OCI-M1 (cell line): ENCODE measurements around the gene APBA1.

Experiments used
- DNase-seq: peaks from one replicate; lab custom pipeline; 2025; lab: John Stamatoyannopoulos, UW

Gene APBA1

GRCh38 chr9:69526699-69527098 lies 145.5 kb downstream of the APBA1 start:
- no peak for DNase-seq

- DNase-seq = no peak
These were observed 152.5 kb downstream of the APBA1 start for GRCh38 chr9:69519470-69520240.

- no peak for DNase-seq
These were observed 155.5 kb downstream of the APBA1 start for GRCh38 chr9:69516353-69517322.

GRCh38 chr9:69515810-69516209 lies 156.4 kb downstream of the APBA1 start:
- no peak for DNase-seq

- DNase-seq = no peak
These were observed 158.9 kb downstream of the APBA1 start for GRCh38 chr9:69513141-69513820.

- DNase-seq = no peak
These were observed 168.1 kb downstream of the APBA1 start for GRCh38 chr9:69504058-69504457.

- DNase-seq = no peak
These were observed 169.4 kb downstream of the APBA1 start for GRCh38 chr9:69502671-69503301.

- DNase-seq = no peak
These were observed 171.3 kb downstream of the APBA1 start for GRCh38 chr9:69500896-69501295.

- no peak for DNase-seq
These were observed 172.2 kb downstream of the APBA1 start for GRCh38 chr9:69499959-69500358.

- DNase-seq = no peak
These were observed 172.8 kb downstream of the APBA1 start for GRCh38 chr9:69499407-69499806.

- no peak for DNase-seq
These were observed 173.7 kb downstream of the APBA1 start for GRCh38 chr9:69498470-69498869.

GRCh38 chr9:69497816-69498215 lies 174.4 kb downstream of the APBA1 start:
- DNase-seq = no peak

- no peak for DNase-seq
These were observed 175.2 kb downstream of the APBA1 start for GRCh38 chr9:69496846-69497450.

- DNase-seq = no peak
These were observed 176.9 kb downstream of the APBA1 start for GRCh38 chr9:69495296-69495695.

GRCh38 chr9:69494763-69495162 lies 177.4 kb downstream of the APBA1 start:
- DNase-seq = no peak

- DNase-seq = no peak
These were observed 178.0 kb downstream of the APBA1 start for GRCh38 chr9:69494208-69494607.

- no peak for DNase-seq
These were observed 185.7 kb downstream of the APBA1 start for GRCh38 chr9:69486498-69486897.

GRCh38 chr9:69485466-69485865 lies 186.7 kb downstream of the APBA1 start:
- DNase-seq = no peak

GRCh38 chr9:69483886-69484422 lies 188.2 kb downstream of the APBA1 start:
- DNase-seq = no peak

- DNase-seq = no peak
These were observed 195.4 kb downstream of the APBA1 start for GRCh38 chr9:69476797-69477196.

GRCh38 chr9:69476016-69476415 lies 196.2 kb downstream of the APBA1 start:
- no peak for DNase-seq
